ENCODE measurements around the gene SHROOM2. TPM values are rescaled to one million over a fixed set of nuclear protein-coding genes. Genes with fewer than 3 reads are reported as not detected.

SHROOM2 gene
- total RNA-seq, 1 experiment from 2014 or later: 5.3 TPM

DNA sequence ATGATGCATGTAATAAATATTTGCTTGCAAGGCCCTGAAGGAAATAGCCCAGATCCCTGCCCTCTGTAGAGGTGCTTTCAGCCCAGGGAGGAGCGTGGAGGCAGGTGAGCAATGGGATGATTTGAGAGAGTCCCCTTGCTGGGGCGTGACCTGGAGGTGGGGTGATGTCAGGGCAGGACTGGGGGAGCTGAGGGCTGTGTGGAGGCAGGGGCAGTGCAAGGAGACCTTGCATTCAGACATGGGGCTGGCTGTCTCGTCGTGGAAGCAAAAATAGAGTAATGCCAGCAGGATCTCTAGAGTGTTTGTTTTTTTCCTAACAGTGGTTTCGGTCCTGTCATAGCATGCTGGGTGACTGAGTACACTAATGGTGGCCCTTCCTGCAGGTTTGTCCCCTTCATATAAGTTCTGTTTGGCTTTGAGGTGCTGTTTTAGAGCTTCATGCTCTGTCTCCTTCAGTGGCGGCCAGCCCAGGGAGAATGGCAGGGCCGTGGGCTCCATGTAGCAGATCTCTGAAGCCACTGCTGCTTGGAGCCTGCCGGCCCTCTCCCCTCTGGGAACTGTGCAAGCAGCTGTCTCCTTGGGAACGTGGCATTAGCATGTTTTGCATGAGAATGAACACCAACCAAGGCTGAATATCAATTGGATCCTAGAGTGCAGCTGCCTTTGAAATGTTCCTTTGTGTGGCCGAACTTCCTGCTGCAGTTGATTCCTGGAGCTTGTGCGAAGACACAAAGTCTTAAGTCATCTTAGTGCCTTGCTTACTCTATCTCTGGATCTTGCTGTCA lies 141.7 kb downstream of the SHROOM2 start:
- no peaks in the 10 kb centered on the region for H3K9me3 ChIP-seq (ENCODE audit: control insufficient read depth in 1 of 2, insufficient read depth in 1 of 2, low read depth in 1 of 2, low read length in 2 of 2)
- H3K9me2 ChIP-seq (ENCODE audit: insufficient read depth): no peaks in the 10 kb centered on the region
- no peaks in the 10 kb centered on the region for H4K20me1 ChIP-seq (ENCODE audit: insufficient read depth)
- H3K36me3 ChIP-seq (ENCODE audit: control insufficient read depth in 1 of 2, insufficient read depth in 2 of 2, low read length in 2 of 2): no peaks in the 10 kb centered on the region
- DNase-seq (ENCODE audit: low read depth, low spot score) (no peak), ATAC-seq (no peak)
- H3K4me1 ChIP-seq (ENCODE audit: control insufficient read depth in 1 of 2, insufficient read depth in 2 of 2, low read length in 2 of 2): no peaks in the 10 kb centered on the region
- no peaks in the 10 kb centered on the region for H3K79me2 ChIP-seq (ENCODE audit: insufficient read depth, low read length)
- BruUV-seq (replicated peaks): no TSS peak
- H3K27me3 ChIP-seq (ENCODE audit: insufficient read depth, low read length): no peaks in the 10 kb centered on the region
- no peak overlapping the region for H2AFZ ChIP-seq (ENCODE audit: low read depth, low read length, poor library complexity, severe bottlenecking)
- no peak overlapping the region for H3K4me3 ChIP-seq (replicated peaks in 1 of 2; ENCODE audit: low read depth in 1 of 2, low read length in 2 of 2)
- intact Hi-C loops (cut with micrococcal nuclease): no loop called here
- CTCF ChIA-PET: no interaction called here
- H3K4me2 ChIP-seq (ENCODE audit: low read length): no peak overlapping the region
- POLR2A ChIA-PET: no interaction called here
- TF ChIP-seq SIN3A (IDR thresholded peaks at IDR 0.05; ENCODE audit: low read depth) (no peak), CBX3 (IDR thresholded peaks at IDR 0.05; ENCODE audit: low read depth) (no peak), TCF7L2 (IDR thresholded peaks at IDR 0.05; ENCODE audit: borderline replicate concordance, extremely low read depth, insufficient read depth, insufficient read length) (no peak), SP1 (IDR thresholded peaks at IDR 0.05; ENCODE audit: low read depth) (no peak), FOSL1 (IDR thresholded peaks at IDR 0.05; ENCODE audit: low read depth) (no peak), SRF (IDR thresholded peaks at IDR 0.05; ENCODE audit: low read depth) (no peak), JUND (IDR thresholded peaks at IDR 0.05) (no peak), ATF3 (IDR thresholded peaks at IDR 0.05) (no peak), CEBPB (IDR thresholded peaks at IDR 0.05; ENCODE audit: low read depth) (no peak), REST (IDR thresholded peaks at IDR 0.05; ENCODE audit: low read depth) (no peak), ZBTB33 (IDR thresholded peaks at IDR 0.05; ENCODE audit: extremely low read depth, insufficient replicate concordance, low read length) (no peak), CTCF (IDR thresholded peaks at IDR 0.05 in 2 of 3, conservative IDR thresholded peaks at IDR 0.05 in 1 of 3; ENCODE audit: borderline replicate concordance in 1 of 3, insufficient read depth in 1 of 3, low read depth in 2 of 3, low read length in 2 of 3) (no peak), EGR1 (IDR thresholded peaks at IDR 0.05; ENCODE audit: low read depth) (no peak), ZNF274 (IDR thresholded peaks at IDR 0.05; ENCODE audit: low read depth, low read length) (no peak), POLR2AphosphoS5 (IDR thresholded peaks at IDR 0.05; ENCODE audit: low read depth, low read length) (no peak), POLR2A (IDR thresholded peaks at IDR 0.05; ENCODE audit: borderline replicate concordance, extremely low read depth, insufficient read depth, insufficient read length) (no peak), RAD21 (IDR thresholded peaks at IDR 0.05; ENCODE audit: low read depth) (no peak), MAX (IDR thresholded peaks at IDR 0.05) (no peak)
- H3K27ac ChIP-seq (ENCODE audit: low read depth, low read length): no peak overlapping the region
- RAD21 ChIA-PET (ENCODE audit: low non-redundant PET in 1 of 2, low total read pairs in 2 of 2, uncharacterized antibody in 2 of 2, unreplicated experiment in 2 of 2): no interaction called here
- no peak overlapping the region for H3K9ac ChIP-seq (ENCODE audit: low read length)

Data from HCT116 (cell line).